Liver (tissue), 3 donors: ENCODE data around the gene ADCY9.

Source experiments
- EGR1 ChIP-seq, 2 donors: IDR thresholded peaks; 2 replicates each; pipeline ENCODE4 v1.6.1; 2016 to 2018; ENCODE audit warnings: antibody characterized with exemption in 2 of 2, low read depth in 2 of 2
- FOXA1 ChIP-seq: IDR thresholded peaks from 2 replicates; pipeline ENCODE4 v1.6.1; 2016; ENCODE audit warnings: antibody characterized with exemption
- GABPA ChIP-seq, 2 donors: IDR thresholded peaks in 1 of 2; conservative IDR thresholded peaks in 1 of 2; 2 replicates each; pipeline ENCODE4 v1.6.1; 2016; ENCODE audit warnings: antibody characterized with exemption in 2 of 2, mild to moderate bottlenecking in 1 of 2, moderate library complexity in 1 of 2
- SP1 ChIP-seq: IDR thresholded peaks from 2 replicates; pipeline ENCODE4 v1.6.1; 2018; ENCODE audit warnings: antibody characterized with exemption, mild to moderate bottlenecking
- TAF1 ChIP-seq: conservative IDR thresholded peaks from 2 replicates; pipeline ENCODE4 v1.6.1; 2016; ENCODE audit warnings: antibody characterized with exemption, mild to moderate bottlenecking
- TF ChIP-seq, protein P1 (sequence below): fragments of 150-350 bp; IDR thresholded peaks from 2 replicates; pipeline ENCODE4 v1.5.1; 2017; ENCODE audit warnings: improper control_type of control experiment, low read depth, low read length; ENCODE audit not compliant: missing input control
- TF ChIP-seq, protein P2 (sequence below): IDR thresholded peaks from 2 replicates; pipeline ENCODE4 v1.6.1; 2016; ENCODE audit warnings: antibody characterized with exemption
- TF ChIP-seq, protein P3 (sequence below): IDR thresholded peaks from 2 replicates; pipeline ENCODE4 v1.6.1; 2016; ENCODE audit warnings: antibody characterized with exemption
- TF ChIP-seq, protein P4 (sequence below): IDR thresholded peaks from 2 replicates; pipeline ENCODE4 v1.6.1; 2016; ENCODE audit warnings: antibody characterized with exemption, mild to moderate bottlenecking
- TF ChIP-seq, protein P5 (sequence below): IDR thresholded peaks from 2 replicates; pipeline ENCODE4 v1.6.1; 2016; ENCODE audit warnings: antibody characterized with exemption
- donor health status: healthy.
- donor health status: healthy.

DNA sequence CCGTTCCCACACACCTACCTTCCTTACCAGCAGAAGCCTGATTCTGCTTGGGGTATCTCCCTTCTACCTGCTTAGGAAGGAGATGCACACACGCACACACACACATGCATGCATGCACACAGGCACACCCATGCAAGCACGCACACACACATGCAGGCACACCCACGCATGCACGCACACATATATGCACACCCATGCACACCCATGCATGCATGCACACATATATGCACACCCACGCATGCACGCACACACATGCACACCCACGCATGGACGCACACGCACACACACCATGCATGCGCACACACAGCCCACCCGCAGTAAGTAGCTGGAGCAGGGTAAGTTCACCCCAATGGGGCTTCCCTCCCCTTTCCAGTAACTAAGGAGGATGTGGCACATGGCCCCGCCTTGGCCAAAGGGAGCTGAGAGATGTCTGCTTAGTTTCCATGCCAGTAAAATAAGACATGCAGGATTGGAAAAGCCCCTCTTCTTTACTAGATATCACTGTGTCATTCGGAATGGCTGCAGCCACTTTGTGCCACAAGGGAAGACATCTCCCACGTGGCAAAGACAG, 33.7 kb downstream of the ADCY9 start:
- no peak for TF ChIP-seq EGR1 (IDR thresholded peaks at IDR 0.05; ENCODE audit: low read depth in 2 of 2)
- TF ChIP-seq, protein P1, sequence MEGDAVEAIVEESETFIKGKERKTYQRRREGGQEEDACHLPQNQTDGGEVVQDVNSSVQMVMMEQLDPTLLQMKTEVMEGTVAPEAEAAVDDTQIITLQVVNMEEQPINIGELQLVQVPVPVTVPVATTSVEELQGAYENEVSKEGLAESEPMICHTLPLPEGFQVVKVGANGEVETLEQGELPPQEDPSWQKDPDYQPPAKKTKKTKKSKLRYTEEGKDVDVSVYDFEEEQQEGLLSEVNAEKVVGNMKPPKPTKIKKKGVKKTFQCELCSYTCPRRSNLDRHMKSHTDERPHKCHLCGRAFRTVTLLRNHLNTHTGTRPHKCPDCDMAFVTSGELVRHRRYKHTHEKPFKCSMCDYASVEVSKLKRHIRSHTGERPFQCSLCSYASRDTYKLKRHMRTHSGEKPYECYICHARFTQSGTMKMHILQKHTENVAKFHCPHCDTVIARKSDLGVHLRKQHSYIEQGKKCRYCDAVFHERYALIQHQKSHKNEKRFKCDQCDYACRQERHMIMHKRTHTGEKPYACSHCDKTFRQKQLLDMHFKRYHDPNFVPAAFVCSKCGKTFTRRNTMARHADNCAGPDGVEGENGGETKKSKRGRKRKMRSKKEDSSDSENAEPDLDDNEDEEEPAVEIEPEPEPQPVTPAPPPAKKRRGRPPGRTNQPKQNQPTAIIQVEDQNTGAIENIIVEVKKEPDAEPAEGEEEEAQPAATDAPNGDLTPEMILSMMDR: no peak
- TF ChIP-seq, protein P2, sequence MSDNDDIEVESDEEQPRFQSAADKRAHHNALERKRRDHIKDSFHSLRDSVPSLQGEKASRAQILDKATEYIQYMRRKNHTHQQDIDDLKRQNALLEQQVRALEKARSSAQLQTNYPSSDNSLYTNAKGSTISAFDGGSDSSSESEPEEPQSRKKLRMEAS: no peak
- no peak for TF ChIP-seq SP1
- TF ChIP-seq GABPA (IDR thresholded peaks at IDR 0.05 in 1 of 2, conservative IDR thresholded peaks at IDR 0.05 in 1 of 2): no peak
- no peak for TF ChIP-seq FOXA1
- TF ChIP-seq TAF1: no peak
- TF ChIP-seq, protein P3, sequence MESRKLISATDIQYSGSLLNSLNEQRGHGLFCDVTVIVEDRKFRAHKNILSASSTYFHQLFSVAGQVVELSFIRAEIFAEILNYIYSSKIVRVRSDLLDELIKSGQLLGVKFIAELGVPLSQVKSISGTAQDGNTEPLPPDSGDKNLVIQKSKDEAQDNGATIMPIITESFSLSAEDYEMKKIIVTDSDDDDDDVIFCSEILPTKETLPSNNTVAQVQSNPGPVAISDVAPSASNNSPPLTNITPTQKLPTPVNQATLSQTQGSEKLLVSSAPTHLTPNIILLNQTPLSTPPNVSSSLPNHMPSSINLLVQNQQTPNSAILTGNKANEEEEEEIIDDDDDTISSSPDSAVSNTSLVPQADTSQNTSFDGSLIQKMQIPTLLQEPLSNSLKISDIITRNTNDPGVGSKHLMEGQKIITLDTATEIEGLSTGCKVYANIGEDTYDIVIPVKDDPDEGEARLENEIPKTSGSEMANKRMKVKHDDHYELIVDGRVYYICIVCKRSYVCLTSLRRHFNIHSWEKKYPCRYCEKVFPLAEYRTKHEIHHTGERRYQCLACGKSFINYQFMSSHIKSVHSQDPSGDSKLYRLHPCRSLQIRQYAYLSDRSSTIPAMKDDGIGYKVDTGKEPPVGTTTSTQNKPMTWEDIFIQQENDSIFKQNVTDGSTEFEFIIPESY: no peak
- TF ChIP-seq, protein P4, sequence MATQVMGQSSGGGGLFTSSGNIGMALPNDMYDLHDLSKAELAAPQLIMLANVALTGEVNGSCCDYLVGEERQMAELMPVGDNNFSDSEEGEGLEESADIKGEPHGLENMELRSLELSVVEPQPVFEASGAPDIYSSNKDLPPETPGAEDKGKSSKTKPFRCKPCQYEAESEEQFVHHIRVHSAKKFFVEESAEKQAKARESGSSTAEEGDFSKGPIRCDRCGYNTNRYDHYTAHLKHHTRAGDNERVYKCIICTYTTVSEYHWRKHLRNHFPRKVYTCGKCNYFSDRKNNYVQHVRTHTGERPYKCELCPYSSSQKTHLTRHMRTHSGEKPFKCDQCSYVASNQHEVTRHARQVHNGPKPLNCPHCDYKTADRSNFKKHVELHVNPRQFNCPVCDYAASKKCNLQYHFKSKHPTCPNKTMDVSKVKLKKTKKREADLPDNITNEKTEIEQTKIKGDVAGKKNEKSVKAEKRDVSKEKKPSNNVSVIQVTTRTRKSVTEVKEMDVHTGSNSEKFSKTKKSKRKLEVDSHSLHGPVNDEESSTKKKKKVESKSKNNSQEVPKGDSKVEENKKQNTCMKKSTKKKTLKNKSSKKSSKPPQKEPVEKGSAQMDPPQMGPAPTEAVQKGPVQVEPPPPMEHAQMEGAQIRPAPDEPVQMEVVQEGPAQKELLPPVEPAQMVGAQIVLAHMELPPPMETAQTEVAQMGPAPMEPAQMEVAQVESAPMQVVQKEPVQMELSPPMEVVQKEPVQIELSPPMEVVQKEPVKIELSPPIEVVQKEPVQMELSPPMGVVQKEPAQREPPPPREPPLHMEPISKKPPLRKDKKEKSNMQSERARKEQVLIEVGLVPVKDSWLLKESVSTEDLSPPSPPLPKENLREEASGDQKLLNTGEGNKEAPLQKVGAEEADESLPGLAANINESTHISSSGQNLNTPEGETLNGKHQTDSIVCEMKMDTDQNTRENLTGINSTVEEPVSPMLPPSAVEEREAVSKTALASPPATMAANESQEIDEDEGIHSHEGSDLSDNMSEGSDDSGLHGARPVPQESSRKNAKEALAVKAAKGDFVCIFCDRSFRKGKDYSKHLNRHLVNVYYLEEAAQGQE: no peak
- TF ChIP-seq, protein P5, sequence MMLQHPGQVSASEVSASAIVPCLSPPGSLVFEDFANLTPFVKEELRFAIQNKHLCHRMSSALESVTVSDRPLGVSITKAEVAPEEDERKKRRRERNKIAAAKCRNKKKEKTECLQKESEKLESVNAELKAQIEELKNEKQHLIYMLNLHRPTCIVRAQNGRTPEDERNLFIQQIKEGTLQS: no peak
